HG02973 (cell line): ENCODE data around the gene NOD1.
"Not testable (repeated sequence)": the region's sequence is repeated elsewhere in the genome, so short reads cannot be mapped to it uniquely, and the experiment has no call there.

Experiments used
- ATAC-seq: cut with Tn5 transposase; IDR thresholded peaks from one replicate; pipeline ENCODE4 v1.9.1; 2021; ENCODE audit warnings: moderate library complexity; ENCODE audit not compliant: unreplicated experiment

The NOD1 gene

GRCh38 chr7:30505174-30505697 lies 26.7 kb upstream of the NOD1 start:
- ATAC-seq: no peak

- ATAC-seq: peak; percentile 98
Measured at GRCh38 chr7:30504301-30505173, 26.0 kb upstream of the NOD1 start, which contains the start of gene GGCT. Gene GGCT, minus strand, starts transcription at chr7:30504829. Its CDS starts 120 bp downstream, at chr7:30504709.

GRCh38 chr7:30503274-30504212 lies 25.0 kb upstream of the NOD1 start:
- no peak for ATAC-seq

GRCh38 chr7:30502470-30503251 lies 24.1 kb upstream of the NOD1 start:
- ATAC-seq: no peak

GRCh38 chr7:30501264-30501663 lies 22.7 kb upstream of the NOD1 start:
- ATAC-seq: no peak

- ATAC-seq: no peak
Measured at GRCh38 chr7:30493228-30493627, 14.6 kb upstream of the NOD1 start.

GRCh38 chr7:30491417-30491816 lies 12.8 kb upstream of the NOD1 start:
- no peak for ATAC-seq

- no peak for ATAC-seq
Measured at GRCh38 chr7:30487371-30487770, 8.8 kb upstream of the NOD1 start.

GRCh38 chr7:30485667-30486066 lies 7.1 kb upstream of the NOD1 start:
- ATAC-seq: no peak

- ATAC-seq: not testable (repeated sequence)
Measured at GRCh38 chr7:30481416-30481815, 2.8 kb upstream of the NOD1 start.

GRCh38 chr7:30479202-30480120 lies 877 bp upstream of the NOD1 start:
- ATAC-seq: no peak

GRCh38 chr7:30476459-30477145 lies 2.0 kb downstream of the NOD1 start:
- ATAC-seq: no peak

- ATAC-seq: no peak
Measured at GRCh38 chr7:30475580-30475979, 3.0 kb downstream of the NOD1 start.

- no peak for ATAC-seq
Measured at GRCh38 chr7:30474893-30475292, 3.7 kb downstream of the NOD1 start.

- no peak for ATAC-seq
Measured at GRCh38 chr7:30474485-30474884, 4.1 kb downstream of the NOD1 start.

GRCh38 chr7:30473903-30474302 lies 4.7 kb downstream of the NOD1 start:
- no peak for ATAC-seq

GRCh38 chr7:30472784-30473775 lies 5.5 kb downstream of the NOD1 start:
- ATAC-seq: no peak
